Body of pancreas (tissue), 4 donors: ENCODE data around the gene AK4.
"Not testable (repeated sequence)": the region's sequence is repeated elsewhere in the genome, so short reads cannot be mapped to it uniquely, and the experiment has no call there.

Experiments used
- POLR2A ChIP-seq, 3 donors: fragments of 450-650 bp; IDR thresholded peaks; one replicate each; pipeline ENCODE4 v1.6.1; 2016; ENCODE audit warnings: antibody characterized with exemption in 3 of 3, mild to moderate bottlenecking in 2 of 3
- TF ChIP-seq, protein P1 (sequence below), 7 experiments: fragments of 450-650 bp in 4 of 7; fragments of 200-600 bp in 3 of 7; sonication (generic) in 3 of 7; IDR thresholded peaks; one replicate each; pipeline ENCODE4 v1.5.1; 2016 to 2019; ENCODE audit warnings: antibody characterized with exemption in 7 of 7

DNA sequence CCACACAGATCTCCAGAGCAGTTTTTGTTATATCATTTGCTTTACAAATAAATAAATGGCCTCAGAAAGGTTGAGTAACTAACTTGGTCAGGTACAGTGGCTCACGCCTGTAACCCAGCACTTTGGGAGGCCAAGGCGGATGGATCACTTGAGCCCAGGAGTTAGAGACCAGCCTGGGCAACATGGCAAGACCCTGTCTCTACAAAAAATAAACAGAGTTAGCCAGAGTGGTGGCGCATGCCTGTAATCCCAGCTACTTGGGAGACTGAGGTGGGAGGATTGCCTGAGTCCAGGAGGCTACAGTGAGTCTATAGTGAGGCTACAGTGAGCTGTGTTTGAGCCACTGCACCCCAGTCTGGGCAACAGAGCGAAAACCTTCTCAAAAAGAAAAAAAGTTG, 11.3 kb downstream of the AK4 start:
- TF ChIP-seq, protein P1, sequence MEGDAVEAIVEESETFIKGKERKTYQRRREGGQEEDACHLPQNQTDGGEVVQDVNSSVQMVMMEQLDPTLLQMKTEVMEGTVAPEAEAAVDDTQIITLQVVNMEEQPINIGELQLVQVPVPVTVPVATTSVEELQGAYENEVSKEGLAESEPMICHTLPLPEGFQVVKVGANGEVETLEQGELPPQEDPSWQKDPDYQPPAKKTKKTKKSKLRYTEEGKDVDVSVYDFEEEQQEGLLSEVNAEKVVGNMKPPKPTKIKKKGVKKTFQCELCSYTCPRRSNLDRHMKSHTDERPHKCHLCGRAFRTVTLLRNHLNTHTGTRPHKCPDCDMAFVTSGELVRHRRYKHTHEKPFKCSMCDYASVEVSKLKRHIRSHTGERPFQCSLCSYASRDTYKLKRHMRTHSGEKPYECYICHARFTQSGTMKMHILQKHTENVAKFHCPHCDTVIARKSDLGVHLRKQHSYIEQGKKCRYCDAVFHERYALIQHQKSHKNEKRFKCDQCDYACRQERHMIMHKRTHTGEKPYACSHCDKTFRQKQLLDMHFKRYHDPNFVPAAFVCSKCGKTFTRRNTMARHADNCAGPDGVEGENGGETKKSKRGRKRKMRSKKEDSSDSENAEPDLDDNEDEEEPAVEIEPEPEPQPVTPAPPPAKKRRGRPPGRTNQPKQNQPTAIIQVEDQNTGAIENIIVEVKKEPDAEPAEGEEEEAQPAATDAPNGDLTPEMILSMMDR (IDR thresholded peaks at IDR 0.05): not testable (repeated sequence)
- not testable (repeated sequence) for TF ChIP-seq POLR2A (IDR thresholded peaks at IDR 0.05)
